ENCODE measurements around the gene KCNJ15. TPM values are rescaled to one million over a fixed set of nuclear protein-coding genes. Genes with fewer than 3 reads are reported as not detected.

KCNJ15 gene
- total RNA-seq, 1 experiment from 2014 or later, result not detected

GRCh38 chr21:38325216-38325615 is 68.4 kb downstream of the KCNJ15 start:
- TF ChIP-seq, protein P1, sequence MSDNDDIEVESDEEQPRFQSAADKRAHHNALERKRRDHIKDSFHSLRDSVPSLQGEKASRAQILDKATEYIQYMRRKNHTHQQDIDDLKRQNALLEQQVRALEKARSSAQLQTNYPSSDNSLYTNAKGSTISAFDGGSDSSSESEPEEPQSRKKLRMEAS (IDR thresholded peaks at IDR 0.05), result no peak
- TF ChIP-seq YY1 (IDR thresholded peaks at IDR 0.05; ENCODE audit: extremely low read depth, insufficient replicate concordance, low read depth, low read length) (no peak), ATF3 (IDR thresholded peaks at IDR 0.05) (no peak), FOSL1 (IDR thresholded peaks at IDR 0.05; ENCODE audit: low read depth) (no peak), TCF7L2 (IDR thresholded peaks at IDR 0.05; ENCODE audit: borderline replicate concordance, extremely low read depth, insufficient read depth, insufficient read length) (no peak), CEBPB (IDR thresholded peaks at IDR 0.05; ENCODE audit: low read depth) (no peak), ZNF274 (IDR thresholded peaks at IDR 0.05; ENCODE audit: low read depth, low read length) (no peak), SRF (IDR thresholded peaks at IDR 0.05; ENCODE audit: low read depth) (no peak), POLR2A (IDR thresholded peaks at IDR 0.05; ENCODE audit: borderline replicate concordance, extremely low read depth, insufficient read depth, insufficient read length) (no peak), POLR2AphosphoS5 (IDR thresholded peaks at IDR 0.05; ENCODE audit: low read depth, low read length) (no peak), ZFX (IDR thresholded peaks at IDR 0.05) (no peak), EZH2 (IDR thresholded peaks at IDR 0.05) (no peak), EZH2phosphoT487 (IDR thresholded peaks at IDR 0.05; ENCODE audit: borderline replicate concordance) (no peak)
- TF ChIP-seq, protein P2, sequence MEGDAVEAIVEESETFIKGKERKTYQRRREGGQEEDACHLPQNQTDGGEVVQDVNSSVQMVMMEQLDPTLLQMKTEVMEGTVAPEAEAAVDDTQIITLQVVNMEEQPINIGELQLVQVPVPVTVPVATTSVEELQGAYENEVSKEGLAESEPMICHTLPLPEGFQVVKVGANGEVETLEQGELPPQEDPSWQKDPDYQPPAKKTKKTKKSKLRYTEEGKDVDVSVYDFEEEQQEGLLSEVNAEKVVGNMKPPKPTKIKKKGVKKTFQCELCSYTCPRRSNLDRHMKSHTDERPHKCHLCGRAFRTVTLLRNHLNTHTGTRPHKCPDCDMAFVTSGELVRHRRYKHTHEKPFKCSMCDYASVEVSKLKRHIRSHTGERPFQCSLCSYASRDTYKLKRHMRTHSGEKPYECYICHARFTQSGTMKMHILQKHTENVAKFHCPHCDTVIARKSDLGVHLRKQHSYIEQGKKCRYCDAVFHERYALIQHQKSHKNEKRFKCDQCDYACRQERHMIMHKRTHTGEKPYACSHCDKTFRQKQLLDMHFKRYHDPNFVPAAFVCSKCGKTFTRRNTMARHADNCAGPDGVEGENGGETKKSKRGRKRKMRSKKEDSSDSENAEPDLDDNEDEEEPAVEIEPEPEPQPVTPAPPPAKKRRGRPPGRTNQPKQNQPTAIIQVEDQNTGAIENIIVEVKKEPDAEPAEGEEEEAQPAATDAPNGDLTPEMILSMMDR (IDR thresholded peaks at IDR 0.05 in 2 of 3, conservative IDR thresholded peaks at IDR 0.05 in 1 of 3; ENCODE audit: borderline replicate concordance in 1 of 3, insufficient read depth in 1 of 3, low read depth in 2 of 3, low read length in 2 of 3), result no peak
- Histone ChIP-seq H3K4me1 (ENCODE audit: control insufficient read depth in 1 of 2, insufficient read depth in 2 of 2, low read length in 2 of 2) (no peaks in the 10 kb centered on the region), H2AFZ (ENCODE audit: low read depth, low read length, poor library complexity, severe bottlenecking) (no peak overlapping the region), H3K27ac (ENCODE audit: low read depth, low read length) (no peak overlapping the region), H3K4me2 (ENCODE audit: low read length) (no peak overlapping the region), H3K79me2 (ENCODE audit: insufficient read depth, low read length) (no peaks in the 10 kb centered on the region), H3K27me3 (ENCODE audit: insufficient read depth, low read length) (no peaks in the 10 kb centered on the region), H4K20me1 (ENCODE audit: insufficient read depth) (no peaks in the 10 kb centered on the region), H3K9me2 (ENCODE audit: insufficient read depth) (no peaks in the 10 kb centered on the region), H3K4me3 (replicated peaks in 1 of 2; ENCODE audit: low read depth in 1 of 2, low read length in 2 of 2) (no peak overlapping the region), H3K9ac (ENCODE audit: low read length) (no peak overlapping the region), H3K36me3 (ENCODE audit: control insufficient read depth in 1 of 2, insufficient read depth in 2 of 2, low read length in 2 of 2) (no peaks in the 10 kb centered on the region), H3K9me3 (ENCODE audit: control insufficient read depth in 1 of 2, insufficient read depth in 1 of 2, low read depth in 1 of 2, low read length in 2 of 2) (peaks cover 0 to 2% of the 10 kb centered on the region in 2 experiments; a peak in 1 of 4 replicates)
- CTCF ChIA-PET, result no interaction called here
- RAD21 ChIA-PET (ENCODE audit: low non-redundant PET in 1 of 2, low total read pairs in 2 of 2, uncharacterized antibody in 2 of 2, unreplicated experiment in 2 of 2), result no interaction called here
- intact Hi-C loops (cut with micrococcal nuclease), result no loop called here
- DNase-seq (ENCODE audit: low read depth, low spot score) (no peak), ATAC-seq (no peak)
- POLR2A ChIA-PET, result no interaction called here
- no TSS peak for BruUV-seq (replicated peaks)

Measured in HCT116 (cell line).